ENCODE measurements around the gene C1orf210. TPM values are rescaled to one million over a fixed set of nuclear protein-coding genes. Genes with fewer than 3 reads are reported as not detected.
A peak's percentile ranks its signal among the peaks of the same experiment; 100 is the strongest.

Gene C1orf210
- polyA plus RNA-seq, 2 of the 4 experiments (the other 2 are of a cell fraction) = not detected

GRCh38 chr1:43232482-43232881 lies 52.9 kb downstream of the C1orf210 start:
- WGBS (ENCODE audit: missing lambda C conversion rate) = 83% methylated on average over 4 of the region's 4 CpGs
- peak overlapping the region in 1 of 2 experiments; percentile 54; a peak in 1 of 6 replicates for H3K27ac ChIP-seq
- TF ChIP-seq CBX2 (IDR thresholded peaks at IDR 0.05; ENCODE audit: borderline replicate concordance, low read depth) (no peak), FOXS1 (CRISPR knock-in tag; IDR thresholded peaks at IDR 0.05) (no peak), EHF (CRISPR knock-in tag; IDR thresholded peaks at IDR 0.05) (no peak), SREBF2 (IDR thresholded peaks at IDR 0.05) (no peak), ZNF302 (CRISPR knock-in tag; IDR thresholded peaks at IDR 0.05) (no peak), BHLHE40 (IDR thresholded peaks at IDR 0.05; ENCODE audit: low read depth, low read length) (no peak), KDM5A (IDR thresholded peaks at IDR 0.05) (no peak), E2F6 (IDR thresholded peaks at IDR 0.05; ENCODE audit: borderline replicate concordance, low read depth) (no peak)
- ChIA-PET CTCF (interaction anchor here (1.1 to 3.4 kb wide), 2 partner anchors 49 to 182 kb away, joined by 3 to 15 read pairs; no protein-coding TSS in a partner anchor), POLR2A (no interaction called here)
- H3K9me3 ChIP-seq = no peaks in the 10 kb centered on the region
- H3K4me3 ChIP-seq = no peak overlapping the region
- peaks cover 9% of the 10 kb centered on the region; the same call in 1 of the 3 replicates for H3K4me1 ChIP-seq
- ATAC-seq = no peak
- H3K4me2 ChIP-seq = peak overlapping the region; percentile 40; the same call in 2 of the 3 replicates
- no peak for DNase-seq (ENCODE audit: low read depth in 1 of 2, low spot score in 1 of 2)
- no peak for FAIRE-seq

- Histone ChIP-seq H3K27ac (peak overlapping the region in 1 of 2 experiments; percentile 54; a peak in 1 of 6 replicates), H3K4me3 (no peak overlapping the region), H3K4me1 (peaks cover 9% of the 10 kb centered on the region; the same call in 1 of the 3 replicates), H3K4me2 (peak overlapping the region; percentile 40; the same call in 2 of the 3 replicates), H3K9me3 (no peaks in the 10 kb centered on the region)
- CTCF ChIA-PET = interaction anchor here (1.1 to 3.4 kb wide), 3 partner anchors 50 to 183 kb away, joined by 3 to 15 read pairs (median 3); no protein-coding TSS in a partner anchor
- 31% methylated on average over 4 of the region's 4 CpGs for WGBS (ENCODE audit: missing lambda C conversion rate)
- DNase-seq (ENCODE audit: low read depth in 1 of 2, low spot score in 1 of 2) = peak in 1 of 2 experiments; percentile 10
- TF ChIP-seq MAZ (IDR thresholded peaks at IDR 0.05; ENCODE audit: borderline replicate concordance, low read depth, low read length) (no peak), RFX5 (IDR thresholded peaks at IDR 0.05) (0 out of 2 replicates have a peak, but pooled peaks have one; percentile 19)
- POLR2A ChIA-PET = no interaction called here
- no peak for FAIRE-seq
- ATAC-seq = no peak
These were observed 53.3 kb downstream of the C1orf210 start for GRCh38 chr1:43232074-43232473.

Other genes with a start within 250 kb of the C1orf210 start
- gene EBNA1BP2, start 113.3 kb downstream of the C1orf210 start, polyA plus RNA-seq (2011; rRNA removed) = 84.9 and 109 TPM in 2 replicates
- 139 to 178 TPM (median 151 TPM) in 3 replicates for gene EBNA1BP2, start 113.3 kb downstream of the C1orf210 start, polyA plus RNA-seq (2017; fragmentation: RNase III; extraction: RNeasy Plus Mini Kit Qiagen cat#74134 plus additional on column Dnase treatment)
- gene CFAP57, start 113.3 kb downstream of the C1orf210 start, polyA plus RNA-seq (2011; rRNA removed) = 0.80 and 1.3 TPM in 2 replicates
- 0.54 to 0.73 TPM (median 0.62 TPM) in 3 replicates for gene CFAP57, start 113.3 kb downstream of the C1orf210 start, polyA plus RNA-seq (2017; fragmentation: RNase III; extraction: RNeasy Plus Mini Kit Qiagen cat#74134 plus additional on column Dnase treatment)
- not detected in 2 replicates for gene TMEM125, start 15.6 kb downstream of the C1orf210 start, polyA plus RNA-seq (2011; rRNA removed)
- gene TMEM125, start 15.6 kb downstream of the C1orf210 start, polyA plus RNA-seq (2017; fragmentation: RNase III; extraction: RNeasy Plus Mini Kit Qiagen cat#74134 plus additional on column Dnase treatment) = not detected in 3 replicates
- gene TIE1, start 15.4 kb upstream of the C1orf210 start, polyA plus RNA-seq (2011; rRNA removed) = not detected in 2 replicates
- gene TIE1, start 15.4 kb upstream of the C1orf210 start, polyA plus RNA-seq (2017; fragmentation: RNase III; extraction: RNeasy Plus Mini Kit Qiagen cat#74134 plus additional on column Dnase treatment) = not detected in 3 replicates
- not detected in 2 replicates for gene MPL, start 52.2 kb upstream of the C1orf210 start, polyA plus RNA-seq (2011; rRNA removed)
- not detected in 3 replicates for gene MPL, start 52.2 kb upstream of the C1orf210 start, polyA plus RNA-seq (2017; fragmentation: RNase III; extraction: RNeasy Plus Mini Kit Qiagen cat#74134 plus additional on column Dnase treatment)
- gene CDC20, start 73.4 kb upstream of the C1orf210 start, polyA plus RNA-seq (2011; rRNA removed) = 73.8 and 91.5 TPM in 2 replicates
- gene CDC20, start 73.4 kb upstream of the C1orf210 start, polyA plus RNA-seq (2017; fragmentation: RNase III; extraction: RNeasy Plus Mini Kit Qiagen cat#74134 plus additional on column Dnase treatment) = 106 to 141 TPM (median 116 TPM) in 3 replicates
- 124 and 147 TPM in 2 replicates for gene ELOVL1, start 82.4 kb upstream of the C1orf210 start, polyA plus RNA-seq (2011; rRNA removed)
- gene ELOVL1, start 82.4 kb upstream of the C1orf210 start, polyA plus RNA-seq (2017; fragmentation: RNase III; extraction: RNeasy Plus Mini Kit Qiagen cat#74134 plus additional on column Dnase treatment) = 96.6 to 105 TPM (median 104 TPM) in 3 replicates
- 33.9 and 40.4 TPM in 2 replicates for gene MED8, start 104.2 kb upstream of the C1orf210 start, polyA plus RNA-seq (2011; rRNA removed)
- 21.8 to 26.0 TPM (median 23.4 TPM) in 3 replicates for gene MED8, start 104.2 kb upstream of the C1orf210 start, polyA plus RNA-seq (2017; fragmentation: RNase III; extraction: RNeasy Plus Mini Kit Qiagen cat#74134 plus additional on column Dnase treatment)
- 6.5 and 10.4 TPM in 2 replicates for gene SZT2, start 104.3 kb upstream of the C1orf210 start, polyA plus RNA-seq (2011; rRNA removed)
- gene SZT2, start 104.3 kb upstream of the C1orf210 start, polyA plus RNA-seq (2017; fragmentation: RNase III; extraction: RNeasy Plus Mini Kit Qiagen cat#74134 plus additional on column Dnase treatment) = 6.1 to 7.4 TPM (median 7.3 TPM) in 3 replicates
- gene HYI, start 168.3 kb upstream of the C1orf210 start, polyA plus RNA-seq (2011; rRNA removed) = 6.6 and 7.2 TPM in 2 replicates
- 15.1 to 17.1 TPM (median 15.3 TPM) in 3 replicates for gene HYI, start 168.3 kb upstream of the C1orf210 start, polyA plus RNA-seq (2017; fragmentation: RNase III; extraction: RNeasy Plus Mini Kit Qiagen cat#74134 plus additional on column Dnase treatment)
- 96.5 and 111 TPM in 2 replicates for gene PTPRF, start 245.3 kb upstream of the C1orf210 start, polyA plus RNA-seq (2011; rRNA removed)
- gene PTPRF, start 245.3 kb upstream of the C1orf210 start, polyA plus RNA-seq (2017; fragmentation: RNase III; extraction: RNeasy Plus Mini Kit Qiagen cat#74134 plus additional on column Dnase treatment) = 68.3 to 75.4 TPM (median 68.5 TPM) in 3 replicates